Ishikawa (cell line): ENCODE measurements around the gene AP5S1.

Experiments
- RAD21 ChIP-seq: IDR thresholded peaks from 2 replicates; pipeline ENCODE4 v1.6.1; 2012; ENCODE audit warnings: low read depth
- REST ChIP-seq: IDR thresholded peaks from 2 replicates; pipeline ENCODE4 v1.6.1; 2012; ENCODE audit warnings: low read depth, mild to moderate bottlenecking

GRCh38 chr20:3786665-3787323 is 33.6 kb upstream of the AP5S1 start, which contains the start of gene CENPB:
- TF ChIP-seq RAD21 (peak; percentile 73), REST (peak; percentile 60)
